Endometrial microvascular endothelial cells (primary cell): ENCODE results near the gene KIAA0040. TPM values are rescaled to one million over a fixed set of nuclear protein-coding genes. Genes with fewer than 3 reads are reported as not detected.

Source experiments
- in situ Hi-C: cut with HindIII; loops from 2 replicates; pipeline ENCODE4 v1.10.0; 2017; ENCODE audit warnings: low sequenced_read_pairs, low pct_unique_long_range_greater_than_20kb; ENCODE audit errors: inconsistent ontology term
- total RNA-seq: library from RNA; depleted of rRNA; stranded (reverse); fragments of >200 nt; gene quantifications from one replicate; pipeline ENCODE4 v1.2.3, GENCODE V29; 2015; ENCODE audit errors: inconsistent ontology term

The KIAA0040 gene
- total RNA-seq, 1 donor from 2014 or later, result 5.9 TPM

DNA sequence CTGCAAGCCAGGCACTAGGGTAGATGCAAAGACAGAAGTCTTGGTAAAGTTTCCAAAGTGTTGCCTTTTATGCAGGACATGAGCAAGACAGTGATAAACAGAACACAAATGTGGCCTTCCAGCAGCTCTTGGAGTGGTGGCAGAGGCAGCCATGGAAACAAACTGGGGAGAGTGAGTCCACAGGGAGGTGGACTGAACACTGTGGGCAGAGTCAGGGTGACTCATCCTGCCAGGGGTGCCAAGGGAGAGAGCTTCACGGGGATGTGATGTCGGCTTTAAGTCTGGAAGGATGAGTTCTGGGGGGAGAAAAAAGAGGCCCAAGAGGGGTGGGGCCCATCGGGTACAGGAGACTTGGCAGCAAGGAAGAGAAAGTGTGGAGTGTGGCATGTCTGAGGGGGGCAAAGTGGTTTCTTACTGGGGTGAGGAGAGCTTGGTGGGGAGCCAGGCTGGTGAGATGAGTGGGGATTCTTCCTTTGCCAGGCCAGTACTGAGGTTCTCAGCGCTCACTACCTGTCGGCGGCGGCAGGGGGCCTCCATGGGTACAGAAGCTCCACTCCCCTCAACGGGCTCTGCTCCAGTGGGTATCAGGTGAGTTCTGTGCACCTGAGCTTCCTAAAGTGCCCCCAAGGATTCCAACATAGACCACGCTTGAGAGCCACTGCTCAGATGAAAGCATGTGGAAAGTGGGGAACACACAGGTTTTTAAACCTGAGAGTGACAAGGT lies 41.8 kb downstream of the KIAA0040 start:
- in situ Hi-C loops, result loop anchor here (25.0 kb wide), 1 partner anchor 162 kb away; no protein-coding TSS in a partner anchor

DNA sequence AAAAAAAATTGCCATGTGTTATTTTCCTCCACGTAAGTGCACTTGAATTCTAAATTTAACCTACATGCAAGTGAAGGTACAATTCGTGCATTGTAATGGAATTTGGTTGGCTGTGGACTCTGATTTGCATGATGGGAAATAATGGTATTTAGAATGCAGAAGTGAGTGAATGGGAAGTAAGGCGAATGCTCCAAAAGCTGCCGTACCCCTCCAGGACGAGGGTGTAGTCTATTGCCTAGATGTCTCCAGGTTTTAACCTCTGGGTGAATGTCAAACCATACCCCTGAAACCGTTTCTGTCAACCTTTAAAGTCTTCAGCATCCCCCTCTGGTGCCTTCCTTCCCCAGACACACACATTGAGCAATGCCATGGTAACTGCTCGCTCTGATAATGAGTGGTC lies 44.5 kb downstream of the KIAA0040 start:
- in situ Hi-C loops, result no loop called here

GRCh38 chr1:175147569-175147968 lies 45.0 kb downstream of the KIAA0040 start:
- in situ Hi-C loops, result no loop called here

DNA sequence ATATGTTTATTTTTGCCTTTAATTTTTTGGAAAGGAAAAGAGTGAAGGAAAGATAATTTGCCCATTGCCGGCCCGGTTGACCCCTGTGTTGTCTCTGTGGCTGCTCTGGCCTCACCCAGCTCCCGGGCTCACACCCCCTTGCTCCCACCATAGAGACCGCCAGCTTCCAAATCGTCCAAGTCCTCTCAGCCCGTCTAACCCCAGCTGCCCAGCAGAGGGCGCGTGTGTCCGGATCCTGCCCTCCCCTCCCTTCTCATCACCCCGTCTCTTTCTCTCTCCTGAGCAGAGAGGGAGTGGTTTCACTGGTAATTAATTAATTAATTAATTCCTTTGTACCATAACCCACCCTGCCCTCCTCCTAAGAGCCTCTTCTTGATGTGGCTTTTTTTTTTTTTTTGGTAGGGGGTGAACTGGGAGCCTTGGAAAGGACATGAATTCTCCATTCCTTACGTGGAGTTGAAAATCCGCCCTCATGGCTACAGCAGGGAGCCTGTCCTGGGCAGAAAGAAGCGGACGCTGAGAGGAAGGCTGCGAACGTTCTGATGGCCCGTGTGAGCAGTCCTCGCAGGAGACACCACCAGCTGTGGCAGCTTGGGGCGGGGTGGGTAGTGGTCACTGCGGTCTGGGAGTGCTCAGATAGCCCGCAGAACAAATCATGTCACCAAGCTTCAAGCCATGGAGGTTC lies 45.9 kb downstream of the KIAA0040 start:
- in situ Hi-C loops, result no loop called here

DNA sequence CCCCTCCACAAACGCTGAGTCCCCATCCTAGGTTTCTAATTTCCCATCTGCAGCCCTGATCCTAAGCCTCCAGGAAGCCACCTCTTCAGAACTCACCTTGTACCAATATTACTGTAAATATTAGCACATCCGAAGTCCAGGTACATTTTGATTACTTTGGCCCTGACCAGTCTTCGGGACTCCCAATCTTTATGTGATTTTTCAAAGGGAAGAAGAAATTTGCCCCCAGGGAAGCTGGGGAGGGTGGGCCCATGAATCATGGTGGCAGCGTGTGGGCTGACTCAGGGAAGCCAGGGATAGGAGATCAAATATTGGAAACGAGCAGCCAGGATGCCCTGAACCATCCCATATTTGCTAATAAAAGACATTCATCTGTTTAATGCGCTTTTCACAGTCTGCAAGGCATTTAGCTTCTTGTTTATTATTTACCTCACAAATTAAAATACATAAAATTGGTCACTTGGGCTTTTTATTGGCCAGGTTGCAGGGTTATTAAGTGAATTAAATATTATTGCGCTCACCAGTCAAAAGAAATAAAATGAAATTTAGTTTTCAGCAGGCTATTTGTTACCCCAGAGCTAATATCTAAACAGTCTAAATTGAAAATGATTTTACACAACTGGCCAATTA lies 46.6 kb downstream of the KIAA0040 start:
- in situ Hi-C loops, result no loop called here

DNA sequence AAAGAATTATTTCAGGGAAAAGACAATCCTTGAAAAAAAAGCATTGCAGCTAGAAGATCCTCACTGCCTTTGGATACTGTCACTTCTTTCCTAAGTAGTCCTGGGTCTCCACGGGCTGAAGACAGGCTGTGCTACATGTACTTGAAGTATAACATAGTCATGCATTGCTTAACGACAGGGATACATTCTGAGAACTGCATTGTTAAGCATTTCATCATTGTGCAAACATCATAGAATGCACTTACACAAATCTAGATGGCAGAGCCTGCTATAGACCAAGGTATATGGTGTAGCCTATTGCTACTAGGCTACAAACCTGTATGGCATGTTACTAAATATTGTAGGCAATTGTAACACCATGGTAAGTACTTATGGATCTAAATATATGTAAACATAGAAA lies 54.0 kb downstream of the KIAA0040 start:
- in situ Hi-C loops, result no loop called here

DNA sequence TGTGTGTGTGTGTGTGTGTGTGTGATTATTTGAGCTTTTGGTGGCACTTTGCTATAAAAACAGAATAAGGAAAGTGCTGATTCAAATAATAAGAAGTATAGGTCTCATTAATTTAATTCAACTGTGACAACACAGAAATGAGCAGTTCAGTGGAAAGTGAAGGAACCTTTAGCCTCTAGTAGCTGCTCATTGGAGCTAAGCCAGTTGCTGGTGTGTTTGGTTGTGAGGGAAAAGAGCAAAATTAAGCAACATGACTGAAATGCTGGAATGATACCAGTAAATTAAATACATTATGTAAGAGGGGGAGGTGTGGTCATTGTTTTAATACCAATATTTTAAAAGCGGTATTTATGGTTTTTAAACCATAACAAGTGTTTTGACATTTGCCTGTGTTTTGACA lies 55.2 kb downstream of the KIAA0040 start:
- in situ Hi-C loops, result no loop called here

DNA sequence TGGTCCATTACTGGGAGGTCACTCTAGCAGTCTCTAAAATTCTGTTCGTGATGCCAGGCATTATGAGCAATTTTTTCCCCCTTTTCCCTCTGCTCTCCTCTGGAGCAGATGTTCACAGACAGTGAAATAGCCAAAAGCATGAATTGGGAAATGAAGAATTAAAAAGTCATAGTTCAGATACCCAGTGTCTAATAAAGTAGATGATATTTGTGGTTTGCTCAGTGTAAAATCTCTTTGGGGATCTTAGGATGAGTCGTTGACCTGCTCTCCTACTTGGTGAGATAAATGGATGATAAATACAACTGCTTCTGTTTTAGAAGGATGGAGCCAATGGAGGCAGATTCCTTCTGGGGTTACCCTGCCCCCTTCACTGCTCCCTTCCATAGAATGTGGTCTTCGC lies 56.3 kb downstream of the KIAA0040 start:
- in situ Hi-C loops, result no loop called here

GRCh38 chr1:175134500-175134899 lies 58.1 kb downstream of the KIAA0040 start:
- in situ Hi-C loops, result no loop called here

DNA sequence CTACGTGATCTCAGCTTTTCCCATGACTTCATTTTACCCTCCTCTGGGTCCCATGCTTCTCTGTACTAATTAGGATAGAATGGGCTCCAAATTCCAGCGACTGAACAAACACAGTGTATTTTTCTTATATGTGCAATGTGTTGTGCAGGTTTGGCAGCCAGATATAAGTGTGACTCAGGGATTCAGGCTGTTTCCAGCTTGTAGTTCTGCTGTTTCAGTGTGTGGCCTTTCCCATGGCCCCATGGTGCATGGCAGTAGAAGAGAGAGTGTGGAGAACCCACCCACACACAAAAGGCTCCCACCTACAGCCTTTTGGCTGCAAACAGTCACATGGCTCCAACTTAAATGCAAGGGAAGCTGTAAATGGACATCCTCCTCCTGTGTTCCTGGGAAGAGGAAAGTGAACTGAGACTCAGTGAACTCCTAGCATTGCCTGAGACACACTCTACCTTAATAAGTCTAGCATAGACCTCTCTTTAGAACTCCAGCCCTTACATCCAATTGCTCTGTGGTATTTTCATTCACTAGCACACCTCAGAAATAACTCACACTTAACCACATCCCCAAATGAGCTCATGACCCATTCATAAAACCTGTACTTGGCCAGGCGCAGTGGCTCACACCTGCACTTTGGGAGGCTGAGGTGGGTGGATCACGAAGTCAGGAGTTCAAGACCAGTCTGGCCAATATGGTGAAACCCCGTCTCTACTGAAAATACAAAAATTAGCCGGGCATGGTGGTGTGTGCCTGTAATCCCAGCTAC lies 58.7 kb downstream of the KIAA0040 start:
- in situ Hi-C loops, result no loop called here

GRCh38 chr1:175132436-175132835 lies 60.1 kb downstream of the KIAA0040 start:
- in situ Hi-C loops, result no loop called here

DNA sequence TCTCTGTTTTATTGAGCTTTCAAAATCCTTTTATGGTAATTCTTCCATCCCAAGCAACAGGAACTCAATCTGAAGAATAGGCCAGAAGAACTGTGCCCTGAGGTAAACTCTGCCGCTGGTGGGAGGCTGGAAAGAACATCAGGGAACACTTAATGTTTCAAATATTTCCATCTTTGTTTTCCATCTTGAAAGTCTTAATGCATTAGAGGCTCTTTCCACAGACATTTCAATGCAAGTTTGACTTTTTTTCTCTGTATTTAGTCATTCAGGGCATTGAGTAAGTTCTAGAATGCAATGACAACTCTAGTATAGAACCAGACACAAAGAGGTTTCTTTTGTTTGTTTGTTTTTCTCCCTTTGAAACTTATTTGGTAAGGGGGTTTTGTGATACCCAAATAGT lies 61.5 kb downstream of the KIAA0040 start:
- in situ Hi-C loops, result no loop called here

DNA sequence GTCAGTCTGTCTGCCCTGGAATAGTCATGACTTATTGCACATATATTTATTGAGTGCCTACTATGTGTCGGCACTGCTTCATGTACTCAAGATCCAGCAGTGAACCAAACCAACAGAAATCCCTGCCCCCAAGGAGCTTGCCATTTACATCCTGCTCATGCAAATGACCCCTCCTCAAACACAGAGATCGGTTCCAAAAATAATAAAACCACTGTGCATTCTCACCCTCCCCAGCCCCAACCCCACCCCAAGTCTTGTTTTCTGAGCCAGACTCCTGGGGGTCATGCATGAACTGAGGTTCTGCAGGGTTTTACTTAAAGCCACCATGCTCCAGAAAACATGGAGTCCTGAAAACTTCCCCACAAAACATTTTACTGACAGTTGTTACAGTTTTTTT lies 61.9 kb downstream of the KIAA0040 start:
- in situ Hi-C loops, result no loop called here

GRCh38 chr1:175129997-175130648 lies 62.5 kb downstream of the KIAA0040 start:
- in situ Hi-C loops, result no loop called here

- in situ Hi-C loops, result no loop called here
Observed at GRCh38 chr1:175129644-175129996, 63.0 kb downstream of the KIAA0040 start.

DNA sequence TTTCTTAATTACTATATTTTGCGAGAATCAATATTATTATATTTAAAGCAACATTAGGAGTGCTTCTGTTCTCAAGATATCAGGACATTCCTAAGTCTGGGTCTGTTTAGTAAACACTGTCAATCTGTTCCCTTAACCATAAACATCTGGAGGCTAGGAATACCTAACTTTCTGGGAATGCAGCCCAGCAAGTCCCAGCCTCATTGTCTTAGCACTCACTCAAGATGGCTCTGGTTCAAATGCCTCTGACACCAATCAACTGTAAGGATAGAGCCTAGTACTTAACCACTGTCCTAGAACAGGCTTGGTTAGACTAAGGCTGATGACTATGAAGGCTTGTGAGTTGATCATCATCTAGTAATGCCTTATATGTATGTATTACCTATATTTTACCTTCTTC lies 63.4 kb downstream of the KIAA0040 start:
- in situ Hi-C loops, result no loop called here

GRCh38 chr1:175128523-175128922 lies 64.1 kb downstream of the KIAA0040 start:
- in situ Hi-C loops, result no loop called here

DNA sequence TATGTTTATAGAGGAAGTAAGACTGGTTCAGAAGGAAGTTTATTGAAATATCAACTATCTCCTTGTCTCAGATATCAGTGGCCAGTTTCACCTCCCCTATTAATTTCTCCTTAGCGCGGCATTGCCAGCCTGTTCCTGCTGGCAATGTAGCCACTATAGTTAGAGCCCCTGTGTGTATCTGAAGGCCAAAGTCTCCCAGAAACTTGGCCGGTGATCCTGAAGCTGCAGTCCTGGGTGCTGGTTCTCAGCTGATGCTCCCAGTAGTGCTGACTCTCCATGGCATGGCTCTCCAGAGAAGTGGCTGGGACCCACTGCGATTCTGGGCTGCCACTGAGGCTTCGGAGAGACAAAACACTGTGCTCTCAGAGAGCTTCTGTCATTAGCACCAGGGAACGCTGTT lies 65.0 kb downstream of the KIAA0040 start:
- in situ Hi-C loops, result no loop called here

DNA sequence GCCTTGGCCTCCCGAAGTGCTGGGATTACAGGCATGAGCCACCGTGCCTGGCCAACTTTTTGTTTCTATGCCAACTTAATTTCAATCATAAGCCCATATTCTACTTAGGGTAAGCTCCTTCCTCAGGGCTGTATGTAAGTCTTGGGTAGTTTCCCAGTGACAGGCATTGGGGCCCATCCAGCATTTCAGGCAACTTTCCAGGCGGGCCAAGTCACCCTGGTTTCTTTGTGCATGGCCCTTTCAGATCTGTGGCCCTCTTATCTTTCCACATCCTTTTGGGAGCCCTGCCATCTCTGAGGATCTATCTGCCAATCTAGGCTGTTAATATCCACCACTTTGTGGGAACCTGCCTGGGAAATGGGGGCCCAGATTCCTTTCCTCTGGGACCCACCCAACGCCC lies 66.2 kb downstream of the KIAA0040 start:
- in situ Hi-C loops, result no loop called here
